ENCODE results near the gene OR6S1. TPM values are rescaled to one million over a fixed set of nuclear protein-coding genes. Genes with fewer than 3 reads are reported as not detected.

The OR6S1 gene
- total and polyA plus RNA-seq, 4 donors: not detected

GRCh38 chr14:20623798-20624197 lies 17.7 kb downstream of the OR6S1 start:
- Histone ChIP-seq H3K27ac (ENCODE audit: low read depth in 1 of 2, low read length in 2 of 2) (no peak overlapping the region), H3K4me1 (ENCODE audit: control insufficient read depth in 4 of 4, insufficient read depth in 4 of 4, low read length in 3 of 4) (peaks cover 0 to 10% (median 5%) of the 10 kb centered on the region in 4 donors), H3K9me3 (ENCODE audit: control insufficient read depth in 4 of 4, low read length in 3 of 4) (no peaks in the 10 kb centered on the region), H3K9ac (ENCODE audit: low read depth in 1 of 2, low read length in 2 of 2) (no peak overlapping the region), H3K4me3 (ENCODE audit: low read depth in 1 of 3, low read length in 3 of 3) (no peak overlapping the region), H3K36me3 (ENCODE audit: control insufficient read depth in 4 of 4, insufficient read depth in 3 of 4, low read depth in 1 of 4, low read length in 3 of 4) (no peaks in the 10 kb centered on the region), H3K27me3 (ENCODE audit: control insufficient read depth in 4 of 4, insufficient read depth in 4 of 4, low read length in 3 of 4) (peaks cover 0 to 17% (median 6%) of the 10 kb centered on the region in 4 donors)
- 82% methylated on average over 15 of the region's 15 CpGs for WGBS
- TF ChIP-seq ATF3 (IDR thresholded peaks at IDR 0.05) (no peak), FOXA2 (IDR thresholded peaks at IDR 0.05) (no peak), REST (IDR thresholded peaks at IDR 0.05) (no peak), ZBTB33 (IDR thresholded peaks at IDR 0.05) (no peak), NR2F2 (IDR thresholded peaks at IDR 0.05) (no peak), FOXA1 (IDR thresholded peaks at IDR 0.05) (no peak), JUND (IDR thresholded peaks at IDR 0.05) (no peak), YY1 (IDR thresholded peaks at IDR 0.05) (no peak), RAD21 (IDR thresholded peaks at IDR 0.05) (no peak), SP1 (IDR thresholded peaks at IDR 0.05) (no peak), HNF4G (IDR thresholded peaks at IDR 0.05) (no peak), CTCF (IDR thresholded peaks at IDR 0.05; ENCODE audit: low read depth, low read length, missing input control) (no peak), EGR1 (IDR thresholded peaks at IDR 0.05; ENCODE audit: low read depth in 2 of 2) (no peak), TAF1 (conservative IDR thresholded peaks at IDR 0.05) (no peak), HNF4A (conservative IDR thresholded peaks at IDR 0.05) (no peak), RXRA (IDR thresholded peaks at IDR 0.05) (no peak), MAX (IDR thresholded peaks at IDR 0.05) (no peak)
- DNase-seq (ENCODE audit: low spot score): no peak

GRCh38 chr14:20622816-20623291 lies 18.6 kb downstream of the OR6S1 start:
- Histone ChIP-seq H3K36me3 (ENCODE audit: control insufficient read depth in 4 of 4, insufficient read depth in 3 of 4, low read depth in 1 of 4, low read length in 3 of 4) (no peaks in the 10 kb centered on the region), H3K27ac (ENCODE audit: low read depth in 1 of 2, low read length in 2 of 2) (no peak overlapping the region), H3K9me3 (ENCODE audit: control insufficient read depth in 4 of 4, low read length in 3 of 4) (no peaks in the 10 kb centered on the region), H3K4me1 (ENCODE audit: control insufficient read depth in 4 of 4, insufficient read depth in 4 of 4, low read length in 3 of 4) (peaks cover 0 to 10% (median 5%) of the 10 kb centered on the region in 4 donors), H3K9ac (ENCODE audit: low read depth in 1 of 2, low read length in 2 of 2) (no peak overlapping the region), H3K4me3 (ENCODE audit: low read depth in 1 of 3, low read length in 3 of 3) (no peak overlapping the region), H3K27me3 (ENCODE audit: control insufficient read depth in 4 of 4, insufficient read depth in 4 of 4, low read length in 3 of 4) (peaks cover 0 to 10% (median 5%) of the 10 kb centered on the region in 4 donors)
- 34% methylated on average over 29 of the region's 29 CpGs for WGBS
- DNase-seq (ENCODE audit: low spot score): no peak
- TF ChIP-seq NR2F2 (IDR thresholded peaks at IDR 0.05) (no peak), REST (IDR thresholded peaks at IDR 0.05) (no peak), HNF4G (IDR thresholded peaks at IDR 0.05) (no peak), MAX (IDR thresholded peaks at IDR 0.05) (no peak), FOXA2 (IDR thresholded peaks at IDR 0.05) (no peak), YY1 (IDR thresholded peaks at IDR 0.05) (no peak), FOXA1 (IDR thresholded peaks at IDR 0.05) (no peak), EGR1 (IDR thresholded peaks at IDR 0.05; ENCODE audit: low read depth in 2 of 2) (no peak), RXRA (IDR thresholded peaks at IDR 0.05) (no peak), RAD21 (IDR thresholded peaks at IDR 0.05) (no peak), HNF4A (conservative IDR thresholded peaks at IDR 0.05) (no peak), GABPA (IDR thresholded peaks at IDR 0.05 in 1 of 2, conservative IDR thresholded peaks at IDR 0.05 in 1 of 2) (no peak), ATF3 (IDR thresholded peaks at IDR 0.05) (no peak)
